ENCODE measurements around the gene CADM1.

CADM1 gene

GRCh38 chr11:115504276-115505158, at the start of gene CADM1:
Gene CADM1 (minus strand): TSS chr11:115504415.
- peak; percentile 98 for DNase-seq

- DNase-seq, result peak; percentile 16
Observed at GRCh38 chr11:115552773-115553438, 48.7 kb upstream of the CADM1 start.

- peak; percentile 60 for DNase-seq
Observed at GRCh38 chr11:115552151-115552772, 48.0 kb upstream of the CADM1 start.

- DNase-seq, result no peak
Observed at GRCh38 chr11:115550291-115551059, 46.3 kb upstream of the CADM1 start.

- DNase-seq, result peak; percentile 96
Observed at GRCh38 chr11:115548878-115549528, 44.8 kb upstream of the CADM1 start.

GRCh38 chr11:115545581-115546210, 41.5 kb upstream of the CADM1 start:
- DNase-seq, result no peak

GRCh38 chr11:115544422-115544948, 40.3 kb upstream of the CADM1 start:
- peak; percentile 57 for DNase-seq

- DNase-seq, result no peak
Observed at GRCh38 chr11:115541518-115541917, 37.3 kb upstream of the CADM1 start.

- DNase-seq, result no peak
Observed at GRCh38 chr11:115539844-115540243, 35.6 kb upstream of the CADM1 start.

GRCh38 chr11:115535781-115536180, 31.6 kb upstream of the CADM1 start:
- no peak for DNase-seq

- peak; percentile 8 for DNase-seq
Observed at GRCh38 chr11:115530752-115531151, 26.5 kb upstream of the CADM1 start.

- DNase-seq, result no peak
Observed at GRCh38 chr11:115528225-115528624, 24.0 kb upstream of the CADM1 start.

- peak; percentile 21 for DNase-seq
Observed at GRCh38 chr11:115527534-115528125, 23.4 kb upstream of the CADM1 start.

GRCh38 chr11:115525531-115526006, 21.4 kb upstream of the CADM1 start:
- DNase-seq, result no peak

- DNase-seq, result no peak
Observed at GRCh38 chr11:115524572-115524971, 20.4 kb upstream of the CADM1 start.

GRCh38 chr11:115523727-115524399, 19.6 kb upstream of the CADM1 start:
- DNase-seq, result no peak

- DNase-seq, result no peak
Observed at GRCh38 chr11:115522302-115522701, 18.1 kb upstream of the CADM1 start.

GRCh38 chr11:115521825-115522224, 17.6 kb upstream of the CADM1 start:
- no peak for DNase-seq

- DNase-seq, result peak; percentile 96
Observed at GRCh38 chr11:115518983-115519628, 14.9 kb upstream of the CADM1 start.
